Inflammatory macrophage treated with lipopolysaccharide for 1 hour (primary cell): Measurements from ENCODE around the gene TNFAIP8L1.
"Not testable (repeated sequence)": the region's sequence is repeated elsewhere in the genome, so short reads cannot be mapped to it uniquely, and the experiment has no call there.

Experiments used
- DNase-seq, 2 donors: peaks; one replicate each; pipeline ENCODE4 v3.0.0-alpha.2; 2020 to 2022

The TNFAIP8L1 gene

DNA sequence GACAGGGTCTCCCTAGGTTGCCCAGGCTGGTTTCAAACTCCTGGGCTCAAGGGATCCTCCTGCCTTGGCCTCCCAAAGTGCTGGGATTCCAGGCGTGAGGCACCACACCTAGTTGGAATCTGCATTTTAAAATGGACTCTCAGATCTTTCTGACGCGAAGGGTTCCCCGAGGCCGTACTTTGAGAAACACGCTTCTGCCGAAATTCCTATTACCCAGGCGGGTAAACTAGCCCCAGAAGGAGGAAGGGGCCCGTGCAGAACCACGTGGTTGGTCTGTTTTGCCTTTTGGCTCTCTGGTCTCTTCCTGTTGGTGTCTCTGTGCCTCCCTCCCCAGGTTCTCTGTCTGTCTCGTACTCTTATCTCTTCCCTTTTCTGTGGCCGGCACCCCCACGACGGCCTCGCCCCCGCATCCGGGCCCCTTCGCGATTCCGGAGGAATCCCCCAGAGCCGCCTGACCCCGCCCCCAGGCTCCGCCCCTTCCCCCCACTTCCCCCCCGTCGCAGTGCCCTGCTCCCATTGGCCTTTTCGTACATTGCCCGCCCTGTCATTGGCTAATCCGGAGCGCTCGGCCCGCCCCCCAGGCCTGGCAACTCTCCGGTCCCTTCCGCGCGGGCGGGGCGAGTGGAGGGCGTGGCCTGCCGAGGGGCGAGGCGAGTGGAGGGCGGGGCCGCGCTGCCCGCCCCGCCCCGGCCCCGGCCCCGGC lies at the start of gene TNFAIP8L1:
TNFAIP8L1 (plus strand) TSS at position 689 of the 703 bp plus-strand sequence. CDS start 12,354 bp downstream, outside the sequence.
- peak; percentile 96 to 99 for DNase-seq

GRCh38 chr19:4589579-4590410 lies 49.5 kb upstream of the TNFAIP8L1 start:
- peak in 1 of 2 donors; percentile 38 for DNase-seq

GRCh38 chr19:4590559-4590958 lies 48.8 kb upstream of the TNFAIP8L1 start:
- no peak for DNase-seq

DNA sequence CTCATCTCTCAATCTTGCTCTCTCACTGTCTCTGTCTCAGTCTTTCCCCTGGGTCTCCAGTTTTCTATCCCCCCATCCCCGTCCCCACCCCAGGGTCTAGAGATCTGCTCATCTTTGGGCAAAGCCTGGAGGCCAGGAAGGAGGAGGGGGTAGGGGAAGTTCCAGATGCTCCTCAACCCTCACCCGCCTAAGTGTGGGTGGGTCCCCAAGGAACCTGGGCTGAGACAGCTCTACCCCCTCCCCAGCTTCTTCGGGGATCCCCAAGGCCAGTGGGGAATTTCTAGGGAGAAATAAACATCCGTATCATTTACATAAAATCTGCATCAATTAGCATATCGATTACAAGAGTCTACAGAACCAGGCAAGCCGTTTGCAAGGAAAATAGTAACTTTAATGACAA lies 48.0 kb upstream of the TNFAIP8L1 start:
- peak; percentile 57 to 80 for DNase-seq

GRCh38 chr19:4592445-4592844 lies 46.9 kb upstream of the TNFAIP8L1 start:
- DNase-seq: no peak

DNA sequence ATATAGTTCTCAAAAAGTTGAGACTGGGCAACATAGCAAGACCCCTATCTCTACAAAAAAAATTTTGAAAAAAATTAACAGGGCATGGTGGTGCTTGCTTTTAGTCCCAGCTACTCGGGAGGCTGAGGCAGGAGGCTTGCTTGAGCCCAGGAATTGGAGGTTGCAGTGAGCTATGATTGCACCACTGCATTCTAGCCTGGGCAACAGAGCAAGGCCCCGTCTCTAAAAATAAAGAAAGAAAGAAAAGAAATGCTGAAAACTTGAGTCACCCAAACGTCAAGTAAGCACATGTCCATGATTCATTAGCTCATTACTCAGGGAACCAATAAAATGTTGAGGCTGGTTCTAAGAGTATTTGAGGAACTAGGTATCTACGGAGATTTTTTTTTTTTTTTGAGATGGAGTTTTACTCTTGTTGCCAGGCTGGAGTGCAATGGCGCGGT lies 45.9 kb upstream of the TNFAIP8L1 start:
- DNase-seq: peak; percentile 90 to 96

DNA sequence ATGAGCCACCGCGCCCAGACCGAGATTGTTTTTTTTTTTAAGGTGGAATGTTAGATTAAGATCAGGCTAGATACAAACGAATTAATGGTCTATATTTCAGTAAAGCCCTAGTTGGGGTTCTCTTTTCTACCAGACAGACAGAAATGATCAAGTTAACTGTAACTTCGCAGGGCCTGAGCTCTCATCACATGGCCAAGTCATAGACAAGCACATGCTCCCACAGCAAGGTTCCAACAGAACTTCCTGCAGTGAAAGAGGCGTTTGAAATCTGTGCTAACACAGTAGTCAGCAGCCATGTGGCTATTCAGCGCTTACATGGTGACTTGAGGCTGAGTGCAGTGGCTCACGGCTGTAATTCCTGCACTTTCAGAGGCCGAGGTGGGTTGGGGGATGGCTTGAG lies 45.1 kb upstream of the TNFAIP8L1 start:
- DNase-seq: peak; percentile 53 to 75

GRCh38 chr19:4595158-4595557 lies 44.2 kb upstream of the TNFAIP8L1 start:
- not testable (repeated sequence) for DNase-seq

DNA sequence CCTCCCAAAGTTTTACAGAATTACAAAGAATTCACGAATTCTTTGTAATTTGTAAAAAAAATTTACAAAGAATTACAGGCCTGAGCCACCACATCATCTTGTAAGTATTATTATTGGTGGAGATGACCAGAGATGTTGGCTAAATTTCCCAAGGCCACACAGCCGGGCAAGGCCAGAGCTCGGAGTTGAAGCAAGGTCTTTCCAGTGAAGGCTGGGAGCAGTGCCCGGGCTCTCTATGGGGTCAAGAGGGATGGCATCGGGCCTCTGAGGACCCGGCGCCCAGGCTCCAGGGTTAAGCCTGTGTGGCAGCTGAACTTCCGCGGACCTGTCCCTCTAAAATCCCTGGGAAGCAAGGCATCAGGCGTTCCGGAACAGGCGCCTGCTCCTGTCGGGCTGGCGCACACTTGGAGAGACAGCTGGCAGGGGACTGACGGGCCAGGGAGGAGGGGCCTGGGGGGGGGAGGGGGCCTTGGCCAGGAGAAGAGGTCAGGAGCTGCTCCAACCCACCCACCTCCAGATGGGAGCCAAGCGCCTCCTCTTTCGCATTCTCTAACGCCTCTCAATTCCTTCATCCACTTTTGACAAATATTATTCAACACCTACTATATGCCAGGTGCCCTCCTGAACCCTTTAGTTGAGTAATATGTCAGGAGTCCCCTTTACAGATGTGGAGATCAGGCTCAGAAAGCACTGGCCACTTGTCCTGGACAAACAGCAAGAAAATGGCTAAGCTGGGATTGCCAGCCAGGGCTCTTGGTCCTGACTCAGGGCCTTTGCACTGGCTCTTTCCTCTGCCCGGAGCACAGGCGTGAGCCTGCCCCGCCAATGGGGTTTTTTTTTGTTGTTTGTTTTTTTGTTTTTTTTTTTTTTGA lies 43.0 kb upstream of the TNFAIP8L1 start:
- DNase-seq: no peak

DNA sequence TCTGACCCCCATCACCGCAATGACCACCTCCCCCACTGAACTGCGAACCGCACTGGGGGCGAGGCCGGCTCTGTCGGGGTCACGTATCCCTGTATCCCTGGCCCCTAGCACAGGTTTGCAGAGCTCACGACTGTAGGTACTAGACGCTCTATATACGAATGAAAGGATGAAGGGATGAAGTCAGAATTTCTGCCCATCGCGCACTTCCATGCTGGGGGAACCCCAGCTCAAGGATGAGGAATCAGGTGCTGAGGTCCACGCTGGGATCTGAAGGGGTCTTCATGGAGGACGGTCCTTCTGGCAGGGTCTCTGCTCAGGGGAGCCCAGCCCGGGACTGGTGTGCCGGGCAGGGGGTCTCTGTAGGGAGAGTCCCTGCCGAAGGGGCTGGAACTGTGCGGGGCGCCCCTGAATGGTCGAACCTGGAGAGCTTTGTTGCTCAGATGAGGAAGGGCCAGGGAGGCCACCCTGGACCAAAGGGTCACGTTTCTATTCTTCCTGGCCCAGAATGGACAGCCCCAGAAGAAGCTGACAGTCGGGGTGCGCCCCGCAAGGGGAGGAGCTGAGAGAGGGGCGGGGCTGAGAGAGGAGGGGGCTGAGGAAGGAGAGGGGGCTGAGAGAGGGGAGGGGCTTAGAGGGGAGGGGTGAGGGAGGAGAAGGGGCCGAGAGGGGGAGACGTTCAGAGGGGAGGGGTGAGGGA lies 41.9 kb upstream of the TNFAIP8L1 start:
- no peak for DNase-seq

DNA sequence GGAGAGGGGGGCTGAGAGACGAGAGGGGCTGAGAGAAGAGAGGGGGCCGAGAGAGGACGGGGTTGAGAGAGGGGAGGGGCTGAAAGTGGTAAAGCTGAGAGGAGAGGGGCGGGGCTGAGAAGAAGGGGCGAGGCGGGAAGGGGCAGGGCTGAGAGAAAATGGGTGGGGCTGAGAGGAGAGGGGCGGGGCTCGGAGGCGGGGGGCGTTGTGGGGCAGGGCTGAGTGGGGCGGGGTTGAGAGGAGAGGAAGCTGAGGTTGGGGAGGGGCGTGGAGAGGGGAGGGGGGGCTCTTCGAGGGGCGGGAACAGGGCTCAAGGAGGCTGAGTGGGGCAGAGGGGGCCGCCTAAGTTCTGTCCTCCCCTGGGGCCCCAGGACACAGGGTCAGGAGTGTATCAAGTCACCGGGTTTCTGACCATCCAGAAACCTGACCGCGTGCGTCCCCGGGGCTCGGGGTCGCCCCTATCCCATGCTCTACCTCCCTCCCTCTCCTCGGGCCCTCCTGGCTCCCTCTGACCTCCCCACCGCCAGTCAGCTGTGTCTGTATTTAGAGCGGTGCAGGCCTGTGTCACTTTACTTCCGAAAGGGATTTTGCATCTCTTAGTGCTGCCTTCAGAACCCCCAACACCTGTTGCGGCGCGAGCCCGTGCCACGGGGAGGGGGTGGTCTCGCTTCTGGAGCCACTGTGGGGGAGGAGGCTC lies 41.2 kb upstream of the TNFAIP8L1 start:
- DNase-seq: peak; percentile 15 to 51

DNA sequence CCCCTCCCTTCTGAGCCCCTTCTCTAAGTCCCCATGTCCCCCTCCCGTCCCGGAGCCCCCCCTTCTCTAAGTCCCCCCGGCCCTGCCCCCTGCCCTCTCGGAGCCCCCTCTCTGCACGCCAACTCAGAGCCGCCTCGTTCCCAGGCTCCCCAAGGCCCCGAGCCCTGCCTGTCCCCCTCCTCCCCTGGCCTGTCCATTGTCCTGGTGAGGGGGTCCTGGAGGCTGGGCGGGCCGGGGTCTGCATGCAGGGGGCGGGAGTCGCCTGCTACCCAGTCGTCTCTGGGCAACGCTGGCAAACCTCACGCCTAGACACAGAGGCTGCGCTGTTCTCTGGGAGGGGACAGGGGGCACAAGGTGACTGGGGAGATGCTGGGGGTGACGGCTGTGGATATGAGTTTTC lies 40.6 kb upstream of the TNFAIP8L1 start:
- no peak for DNase-seq

- no peak for DNase-seq
Measured at GRCh38 chr19:4600082-4600481, 39.2 kb upstream of the TNFAIP8L1 start.

DNA sequence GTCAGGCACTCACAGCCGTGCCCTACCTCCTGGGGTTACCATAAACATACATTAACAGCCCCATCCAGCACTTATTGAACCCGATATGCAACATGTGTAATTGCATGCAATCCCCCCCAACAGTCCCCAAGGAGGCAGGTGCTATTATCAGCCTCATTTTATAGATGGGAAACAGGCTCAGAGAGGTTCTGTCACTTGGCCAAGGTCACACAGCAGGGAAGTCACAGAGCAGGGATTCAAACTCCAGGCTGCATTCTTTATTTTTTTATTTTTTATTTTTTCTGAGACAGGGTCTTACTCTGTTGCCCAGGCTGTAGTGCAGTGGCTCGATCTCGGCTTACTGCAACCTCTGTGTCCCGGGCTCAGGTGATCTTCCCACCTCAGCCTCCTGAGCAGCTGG lies 38.4 kb upstream of the TNFAIP8L1 start:
- DNase-seq: no peak

GRCh38 chr19:4602173-4602788 lies 37.0 kb upstream of the TNFAIP8L1 start:
- no peak for DNase-seq

GRCh38 chr19:4602915-4603314 lies 36.4 kb upstream of the TNFAIP8L1 start:
- DNase-seq: no peak

GRCh38 chr19:4604912-4605311 lies 34.4 kb upstream of the TNFAIP8L1 start:
- no peak for DNase-seq

- no peak for DNase-seq
Measured at GRCh38 chr19:4606181-4606580, 33.1 kb upstream of the TNFAIP8L1 start.

- DNase-seq: no peak
Measured at GRCh38 chr19:4606921-4607678, 32.2 kb upstream of the TNFAIP8L1 start.

DNA sequence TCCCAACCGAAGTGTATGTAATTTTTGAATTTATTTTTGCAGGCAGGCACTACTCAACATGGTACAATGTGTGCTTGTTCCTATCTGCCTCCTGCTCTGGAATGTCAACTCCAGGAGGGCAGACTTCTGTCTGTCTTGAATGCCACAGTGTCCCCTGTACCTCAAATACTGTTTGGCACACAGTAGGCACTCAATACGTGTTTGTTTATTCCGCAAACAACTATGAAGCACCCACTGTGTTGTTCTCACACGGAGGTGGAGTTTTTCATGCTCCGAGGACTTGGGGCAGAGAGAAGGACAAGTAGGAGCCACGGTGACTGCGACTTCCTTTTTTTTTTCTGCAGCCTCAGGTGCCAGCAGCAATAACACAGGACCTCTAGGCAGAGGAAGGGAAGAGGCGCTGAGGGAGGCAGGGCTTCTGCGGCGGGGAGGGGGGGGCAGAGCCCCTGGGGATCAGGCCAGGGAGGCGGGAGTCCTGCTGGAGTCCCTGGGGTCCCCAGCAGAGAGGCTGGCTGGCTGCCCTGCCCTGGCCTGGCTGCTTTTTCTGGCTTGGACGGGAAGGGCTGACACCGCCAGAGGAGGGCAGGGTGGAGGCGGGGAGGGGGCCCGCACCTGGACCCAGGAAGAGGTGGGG lies 29.3 kb upstream of the TNFAIP8L1 start:
- peak; percentile 40 to 44 for DNase-seq
